K562 (cell line): ENCODE data around the gene MED17. TPM values are rescaled to one million over a fixed set of nuclear protein-coding genes. Genes with fewer than 3 reads are reported as not detected.

Experiments
- ARHGAP35 ChIP-seq: fragments of 450-650 bp; IDR thresholded peaks from 2 replicates; pipeline ENCODE4 v1.6.1; 2018; ENCODE audit not compliant: partially characterized antibody
- BCL6 ChIP-seq: fragments of 250-450 bp; sonication (Bioruptor Pico); IDR thresholded peaks from 2 replicates; pipeline ENCODE4 v1.4.0; 2020
- CC2D1A ChIP-seq: fragments of 450-650 bp; IDR thresholded peaks from 2 replicates; pipeline ENCODE4 v1.6.1; 2017; ENCODE audit warnings: mild to moderate bottlenecking
- CHD2 ChIP-seq: IDR thresholded peaks from 2 replicates; pipeline ENCODE4 v1.6.1; 2011; ENCODE audit warnings: low read depth, low read length
- CSDE1 ChIP-seq, 2 experiments: fragments of 450-650 bp; IDR thresholded peaks; 2 replicates each; pipeline ENCODE4 v1.6.1; 2016; ENCODE audit warnings: mild to moderate bottlenecking in 1 of 2
- EP400 ChIP-seq: fragments of 450-650 bp; IDR thresholded peaks from 2 replicates; pipeline ENCODE4 v1.6.1; 2017; ENCODE audit warnings: antibody characterized with exemption, mild to moderate bottlenecking, moderate library complexity
- ESRRA ChIP-seq: fragments of 450-650 bp; IDR thresholded peaks from 2 replicates; pipeline ENCODE4 v1.6.1; 2014; ENCODE audit warnings: low read depth, mild to moderate bottlenecking, moderate library complexity, borderline replicate concordance
- ETV5 ChIP-seq: sonication (generic); formaldehyde crosslinking; IDR thresholded peaks from 2 replicates; pipeline ENCODE4 v1.4.0; 2020; ENCODE audit warnings: low read depth, mild to moderate bottlenecking, missing genetic modification reagents
- GTF2F1 ChIP-seq: IDR thresholded peaks from 2 replicates; pipeline ENCODE4 v1.6.1; 2011; ENCODE audit warnings: low read depth, low read length, improper control_type of control experiment
- IRF2 ChIP-seq: sonication (generic); formaldehyde crosslinking; IDR thresholded peaks from 2 replicates; pipeline ENCODE4 v1.8.1; 2022; ENCODE audit warnings: mild to moderate bottlenecking, missing genetic modification reagents
- MCM2 ChIP-seq: fragments of 450-650 bp; IDR thresholded peaks from 2 replicates; pipeline ENCODE4 v1.6.1; 2017; ENCODE audit warnings: low read depth, mild to moderate bottlenecking
- PHF8 ChIP-seq: fragments of 200-600 bp; sonication (generic); IDR thresholded peaks from 2 replicates; pipeline ENCODE4 v1.6.1; 2012; ENCODE audit warnings: mixed run types, mild to moderate bottlenecking, inconsistent platforms, low read length, moderate library complexity, borderline replicate concordance
- POLR2A ChIP-seq: fragments of 450-650 bp; conservative IDR thresholded peaks from 2 replicates; pipeline ENCODE4 v1.6.1; 2016
- POLR3G ChIP-seq: IDR thresholded peaks from 2 replicates; pipeline ENCODE4 v1.6.1; 2011; ENCODE audit not compliant: insufficient read length, insufficient replicate concordance; ENCODE audit errors: extremely low read depth
- POU5F1 ChIP-seq: fragments of 150-350 bp; IDR thresholded peaks from 2 replicates; pipeline ENCODE4 v1.6.1; 2014; ENCODE audit warnings: borderline replicate concordance, low read length, low read depth, mild to moderate bottlenecking; ENCODE audit not compliant: partially characterized antibody
- SNIP1 ChIP-seq: fragments of 450-650 bp; IDR thresholded peaks from 2 replicates; pipeline ENCODE4 v1.7.1; 2017; ENCODE audit warnings: low read depth, mild to moderate bottlenecking
- TBL1XR1 ChIP-seq, 2 experiments: IDR thresholded peaks; 2 replicates each; pipeline ENCODE4 v1.6.1; 2012; ENCODE audit warnings: improper control_type of control experiment in 2 of 2, low read length in 2 of 2, mild to moderate bottlenecking in 1 of 2
- TCF7 ChIP-seq: sonication (generic); IDR thresholded peaks from 2 replicates; pipeline ENCODE4 v1.6.1; 2016; ENCODE audit warnings: antibody characterized with exemption, borderline replicate concordance
- ZFP1 ChIP-seq: fragments of 450-650 bp; formaldehyde crosslinking; IDR thresholded peaks from 2 replicates; pipeline ENCODE4 v1.4.0; 2020; ENCODE audit warnings: mild to moderate bottlenecking, mixed read lengths
- ZFPM2 ChIP-seq: fragments of 250-450 bp; sonication (Bioruptor Pico); IDR thresholded peaks from 2 replicates; pipeline ENCODE4 v1.5.1; 2022; ENCODE audit warnings: mild to moderate bottlenecking
- polyA plus RNA-seq, 8 experiments: library from polyadenylated mRNA; depleted of rRNA in 4 of 8; stranded (reverse) in 5 of 8; unstranded in 3 of 8; fragments of >200 nt; fragmentation: Nextera tagmentation in 2 of 8; fragmentation: Illumina TruSeq in 1 of 8; extraction: Ambion mirVana in 2 of 8; extraction: Trizol in 1 of 8; gene quantifications; 2 replicates each; pipeline versions ENCODE4 v1.2.1 to v1.2.3, GENCODE V29; 2011 to 2014; ENCODE audit warnings: inconsistent platforms in 1 of 8, missing spikeins in 1 of 8
- total RNA-seq, 7 experiments: library from RNA; depleted of rRNA in 6 of 7; stranded (reverse); fragments of >200 nt in 6 of 7; fragmentation: Illumina TruSeq in 2 of 7; extraction: Trizol in 2 of 7; gene quantifications; 2 replicates each; pipeline versions ENCODE4 v1.2.1 to v1.2.3, GENCODE V29; 2011 to 2021; ENCODE audit warnings: low replicate concordance in 1 of 7
- TF ChIP-seq, protein P1 (sequence below): fragments of 450-650 bp; IDR thresholded peaks from 2 replicates; pipeline ENCODE4 v1.6.1; 2018; ENCODE audit not compliant: partially characterized antibody
- TF ChIP-seq, protein P2 (sequence below), 2 experiments: fragments of 450-650 bp; IDR thresholded peaks; 2 replicates each; pipeline ENCODE4 v1.6.1; 2016
- TF ChIP-seq, protein P3 (sequence below): conservative IDR thresholded peaks from 2 replicates; pipeline ENCODE4 v1.6.1; 2011; ENCODE audit warnings: low read depth, mild to moderate bottlenecking, low read length; ENCODE audit not compliant: control insufficient read depth
- TF ChIP-seq, protein P4 (sequence below): fragments of 250-450 bp; sonication (Bioruptor Pico); IDR thresholded peaks from 2 replicates; pipeline ENCODE4 v1.8.0; 2022; ENCODE audit warnings: moderate library complexity, mild to moderate bottlenecking, inconsistent platforms

The MED17 gene
- total and polyA plus RNA-seq, 9 of the 15 experiments (the other 6 are each of a cell fraction or from before 2014, with no cell fraction given), result 6.7 to 34.7 (median 26.8) TPM

DNA sequence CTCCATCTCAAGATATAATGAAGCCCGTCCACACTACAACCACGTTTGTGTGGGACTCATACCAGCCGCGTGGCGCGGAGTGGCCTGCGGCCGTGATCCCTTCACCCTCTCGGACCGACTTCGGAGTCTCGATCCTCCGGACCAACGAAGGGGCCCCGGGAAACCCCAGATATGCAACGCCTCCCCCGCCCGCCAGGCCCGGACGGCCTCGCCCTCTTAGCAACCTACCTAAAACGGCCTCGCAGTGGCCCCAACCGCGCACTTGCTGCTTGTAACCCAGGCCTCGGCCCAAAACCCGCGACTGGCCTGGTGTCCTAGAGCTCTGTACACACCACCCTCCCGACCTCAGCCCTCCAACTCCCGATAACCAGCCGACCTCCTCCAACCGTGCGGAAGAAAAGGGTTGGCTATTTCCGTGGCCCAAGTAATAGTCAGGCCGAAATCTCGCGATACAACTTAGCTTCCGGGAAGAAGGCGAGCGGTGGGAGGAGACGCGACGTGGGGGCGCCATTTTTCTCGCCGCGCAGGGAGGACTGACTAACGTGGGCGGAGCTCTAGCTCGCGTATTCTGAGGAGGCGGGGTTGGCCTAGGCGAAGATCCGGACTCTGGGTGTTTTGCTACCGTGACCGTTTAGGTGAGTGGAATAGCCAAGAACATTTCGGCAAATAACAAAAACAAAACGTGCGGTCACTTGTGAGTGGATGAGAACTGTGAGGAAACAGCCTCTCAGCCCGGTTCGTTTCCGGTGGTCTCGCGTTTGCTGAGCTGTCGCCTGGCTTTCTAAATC, 42.8 kb upstream of the MED17 start, which contains the start of the genes C11orf54 and TAF1D (continued):
- TF ChIP-seq POLR2A (peak; percentile 99), MCM2 (no peak), SNIP1 (no peak), POLR3G (no peak), GTF2F1 (peak; percentile 97), PHF8 (peak; percentile 97), EP400 (peak; percentile 97), CC2D1A (no peak), CHD2 (peak; percentile 95), ARHGAP35 (peak; percentile 87), ETV5 (CRISPR knock-in tag) (peak; percentile 57; the same call in 1 of the 2 replicates), ZFP1 (CRISPR knock-in tag) (no peak), TBL1XR1 (IDR thresholded peaks at IDR 0.05; ENCODE audit: low read length in 2 of 2) (0 out of 4 replicates have a peak, but pooled peaks of 1 of the 2 experiments have one; percentile 39), POU5F1 (no peak), CSDE1 (IDR thresholded peaks at IDR 0.05) (no peak), ZFPM2 (no peak), TCF7 (no peak), BCL6 (CRISPR knock-in tag) (no peak), IRF2 (CRISPR knock-in tag) (no peak), ESRRA (peak; percentile 38; the same call in 1 of the 2 replicates)
- TF ChIP-seq, protein P1, sequence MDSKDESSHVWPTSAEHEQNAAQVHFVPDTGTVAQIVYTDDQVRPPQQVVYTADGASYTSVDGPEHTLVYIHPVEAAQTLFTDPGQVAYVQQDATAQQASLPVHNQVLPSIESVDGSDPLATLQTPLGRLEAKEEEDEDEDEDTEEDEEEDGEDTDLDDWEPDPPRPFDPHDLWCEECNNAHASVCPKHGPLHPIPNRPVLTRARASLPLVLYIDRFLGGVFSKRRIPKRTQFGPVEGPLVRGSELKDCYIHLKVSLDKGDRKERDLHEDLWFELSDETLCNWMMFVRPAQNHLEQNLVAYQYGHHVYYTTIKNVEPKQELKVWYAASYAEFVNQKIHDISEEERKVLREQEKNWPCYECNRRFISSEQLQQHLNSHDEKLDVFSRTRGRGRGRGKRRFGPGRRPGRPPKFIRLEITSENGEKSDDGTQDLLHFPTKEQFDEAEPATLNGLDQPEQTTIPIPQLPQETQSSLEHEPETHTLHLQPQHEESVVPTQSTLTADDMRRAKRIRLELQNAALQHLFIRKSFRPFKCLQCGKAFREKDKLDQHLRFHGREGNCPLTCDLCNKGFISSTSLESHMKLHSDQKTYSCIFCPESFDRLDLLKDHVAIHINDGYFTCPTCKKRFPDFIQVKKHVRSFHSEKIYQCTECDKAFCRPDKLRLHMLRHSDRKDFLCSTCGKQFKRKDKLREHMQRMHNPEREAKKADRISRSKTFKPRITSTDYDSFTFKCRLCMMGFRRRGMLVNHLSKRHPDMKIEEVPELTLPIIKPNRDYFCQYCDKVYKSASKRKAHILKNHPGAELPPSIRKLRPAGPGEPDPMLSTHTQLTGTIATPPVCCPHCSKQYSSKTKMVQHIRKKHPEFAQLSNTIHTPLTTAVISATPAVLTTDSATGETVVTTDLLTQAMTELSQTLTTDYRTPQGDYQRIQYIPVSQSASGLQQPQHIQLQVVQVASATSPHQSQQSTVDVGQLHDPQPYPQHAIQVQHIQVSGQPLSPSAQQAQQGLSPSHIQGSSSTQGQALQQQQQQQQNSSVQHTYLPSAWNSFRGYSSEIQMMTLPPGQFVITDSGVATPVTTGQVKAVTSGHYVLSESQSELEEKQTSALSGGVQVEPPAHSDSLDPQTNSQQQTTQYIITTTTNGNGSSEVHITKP, result no peak
- TF ChIP-seq, protein P2, sequence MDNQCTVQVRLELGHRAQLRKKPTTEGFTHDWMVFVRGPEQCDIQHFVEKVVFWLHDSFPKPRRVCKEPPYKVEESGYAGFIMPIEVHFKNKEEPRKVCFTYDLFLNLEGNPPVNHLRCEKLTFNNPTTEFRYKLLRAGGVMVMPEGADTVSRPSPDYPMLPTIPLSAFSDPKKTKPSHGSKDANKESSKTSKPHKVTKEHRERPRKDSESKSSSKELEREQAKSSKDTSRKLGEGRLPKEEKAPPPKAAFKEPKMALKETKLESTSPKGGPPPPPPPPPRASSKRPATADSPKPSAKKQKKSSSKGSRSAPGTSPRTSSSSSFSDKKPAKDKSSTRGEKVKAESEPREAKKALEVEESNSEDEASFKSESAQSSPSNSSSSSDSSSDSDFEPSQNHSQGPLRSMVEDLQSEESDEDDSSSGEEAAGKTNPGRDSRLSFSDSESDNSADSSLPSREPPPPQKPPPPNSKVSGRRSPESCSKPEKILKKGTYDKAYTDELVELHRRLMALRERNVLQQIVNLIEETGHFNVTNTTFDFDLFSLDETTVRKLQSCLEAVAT (IDR thresholded peaks at IDR 0.05), result peak; percentile 52 to 87; a peak in 3 of 4 replicates
- TF ChIP-seq, protein P3, sequence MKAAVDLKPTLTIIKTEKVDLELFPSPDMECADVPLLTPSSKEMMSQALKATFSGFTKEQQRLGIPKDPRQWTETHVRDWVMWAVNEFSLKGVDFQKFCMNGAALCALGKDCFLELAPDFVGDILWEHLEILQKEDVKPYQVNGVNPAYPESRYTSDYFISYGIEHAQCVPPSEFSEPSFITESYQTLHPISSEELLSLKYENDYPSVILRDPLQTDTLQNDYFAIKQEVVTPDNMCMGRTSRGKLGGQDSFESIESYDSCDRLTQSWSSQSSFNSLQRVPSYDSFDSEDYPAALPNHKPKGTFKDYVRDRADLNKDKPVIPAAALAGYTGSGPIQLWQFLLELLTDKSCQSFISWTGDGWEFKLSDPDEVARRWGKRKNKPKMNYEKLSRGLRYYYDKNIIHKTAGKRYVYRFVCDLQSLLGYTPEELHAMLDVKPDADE, result no peak; the same call in none of the 2 replicates
- TF ChIP-seq, protein P4, sequence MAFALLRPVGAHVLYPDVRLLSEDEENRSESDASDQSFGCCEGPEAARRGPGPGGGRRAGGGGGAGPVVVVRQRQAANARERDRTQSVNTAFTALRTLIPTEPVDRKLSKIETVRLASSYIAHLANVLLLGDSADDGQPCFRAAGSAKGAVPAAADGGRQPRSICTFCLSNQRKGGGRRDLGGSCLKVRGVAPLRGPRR (CRISPR knock-in tag), result no peak
